SU-DHL-6 (cell line): Measurements from ENCODE around the gene CPED1.
"Not testable (repeated sequence)": the region's sequence is repeated elsewhere in the genome, so short reads cannot be mapped to it uniquely, and the experiment has no call there.

Experiments used
- CTCF ChIP-seq: fragments of 200-600 bp; sonication (generic); IDR thresholded peaks from one replicate; pipeline ENCODE4 v1.5.1; 2017; ENCODE audit warnings: antibody characterized with exemption, mild to moderate bottlenecking, low read length, moderate library complexity; ENCODE audit not compliant: insufficient read depth, poor library complexity, severe bottlenecking
- EZH2phosphoT487 ChIP-seq: fragments of 200-600 bp; sonication (generic), shearing (Covaris generic); conservative IDR thresholded peaks from 2 replicates; pipeline ENCODE4 v1.6.1; 2018; ENCODE audit warnings: mild to moderate bottlenecking, antibody characterized with exemption, low read length, moderate library complexity, mixed read lengths

DNA sequence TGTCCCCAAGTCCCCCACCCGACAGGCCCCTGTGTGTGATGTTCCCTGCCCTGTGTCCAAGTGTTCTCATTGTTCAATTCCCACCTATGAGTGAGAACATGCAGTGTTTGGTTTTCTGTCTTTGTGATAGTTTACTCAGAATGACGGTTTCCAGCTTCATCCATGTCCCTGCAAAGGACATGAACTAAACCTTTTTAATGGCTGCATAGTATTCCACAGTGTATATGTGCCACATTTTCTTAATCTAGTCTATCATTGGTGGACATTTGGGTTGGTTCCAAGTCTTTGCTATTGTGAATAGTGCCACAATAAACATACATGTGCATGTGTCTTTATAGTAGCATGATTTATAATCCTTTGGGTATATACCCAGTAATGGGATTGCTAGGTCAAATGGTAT lies 232.6 kb downstream of the CPED1 start:
- TF ChIP-seq CTCF, EZH2phosphoT487: not testable (repeated sequence)
